Brain microvascular endothelial cell (primary cell): ENCODE measurements around the gene AZGP1.
"Not testable (repeated sequence)": the region's sequence is repeated elsewhere in the genome, so short reads cannot be mapped to it uniquely, and the experiment has no call there.

Experiments used
- DNase-seq: peaks from one replicate; pipeline ENCODE4 v3.0.0-alpha.2; 2020
- H3K27ac ChIP-seq: fragments of 250-450 bp; sonication (Bioruptor Pico); 2 replicates; pipeline ENCODE4 v1.5.1; 2020; ENCODE audit warnings: mild to moderate bottlenecking, moderate library complexity
- H3K27me3 ChIP-seq: fragments of 250-450 bp; sonication (Bioruptor Pico); replicated peaks from 2 replicates; pipeline ENCODE4 v1.5.1; 2020; ENCODE audit warnings: mild to moderate bottlenecking
- H3K36me3 ChIP-seq: fragments of 250-450 bp; sonication (Bioruptor Pico); replicated peaks from 2 replicates; pipeline ENCODE4 v1.5.1; 2020; ENCODE audit warnings: mild to moderate bottlenecking
- H3K4me3 ChIP-seq: 2 replicates; pipeline ENCODE4 v1.5.1; 2011; ENCODE audit warnings: low read depth, mild to moderate bottlenecking, control low read depth, low read length, moderate library complexity
- in situ Hi-C: cut with HindIII; loops from 2 replicates; pipeline ENCODE4 v1.10.0; 2017; ENCODE audit warnings: low sequenced_read_pairs, low pct_ligation_motif_present
- TF ChIP-seq, protein P1 (sequence below): IDR thresholded peaks from 2 replicates; pipeline ENCODE4 v1.5.1; 2011; ENCODE audit warnings: low read depth, mild to moderate bottlenecking, moderate library complexity, low read length, control low read depth, inconsistent platforms; ENCODE audit errors: missing control alignments

Gene AZGP1

DNA sequence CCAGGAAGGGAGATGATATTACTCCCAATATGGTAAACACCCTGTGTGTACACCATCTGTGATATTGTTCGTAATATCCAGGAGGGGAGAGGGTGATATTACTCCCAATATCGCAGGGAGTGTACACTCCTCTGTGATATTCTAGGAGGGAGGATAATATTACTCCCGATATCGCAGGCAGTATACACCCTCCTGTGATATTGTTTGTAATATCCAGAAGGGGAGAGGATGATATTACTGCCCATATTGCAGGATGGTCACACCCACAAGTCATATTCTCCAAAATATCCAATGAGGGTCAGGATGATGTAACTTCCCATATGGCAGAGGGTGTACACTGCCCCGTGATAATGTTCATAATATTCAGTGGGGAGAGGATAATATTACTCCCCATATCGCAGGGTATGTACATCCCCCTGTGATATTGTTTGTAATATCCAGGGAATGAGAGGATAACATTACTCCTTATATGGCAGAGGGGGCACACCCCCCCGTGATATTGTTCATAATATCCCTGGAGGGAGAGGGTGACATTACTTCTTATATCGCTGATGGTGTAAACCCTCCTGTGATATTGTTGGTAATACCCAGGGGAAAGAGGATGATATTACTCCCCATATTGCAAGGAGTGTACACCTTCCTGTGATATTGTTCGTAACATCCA lies 17.1 kb downstream of the AZGP1 start:
- no peaks in the 10 kb centered on the region for H3K27me3 ChIP-seq
- no peaks in the 10 kb centered on the region for H3K36me3 ChIP-seq
- TF ChIP-seq, protein P1, sequence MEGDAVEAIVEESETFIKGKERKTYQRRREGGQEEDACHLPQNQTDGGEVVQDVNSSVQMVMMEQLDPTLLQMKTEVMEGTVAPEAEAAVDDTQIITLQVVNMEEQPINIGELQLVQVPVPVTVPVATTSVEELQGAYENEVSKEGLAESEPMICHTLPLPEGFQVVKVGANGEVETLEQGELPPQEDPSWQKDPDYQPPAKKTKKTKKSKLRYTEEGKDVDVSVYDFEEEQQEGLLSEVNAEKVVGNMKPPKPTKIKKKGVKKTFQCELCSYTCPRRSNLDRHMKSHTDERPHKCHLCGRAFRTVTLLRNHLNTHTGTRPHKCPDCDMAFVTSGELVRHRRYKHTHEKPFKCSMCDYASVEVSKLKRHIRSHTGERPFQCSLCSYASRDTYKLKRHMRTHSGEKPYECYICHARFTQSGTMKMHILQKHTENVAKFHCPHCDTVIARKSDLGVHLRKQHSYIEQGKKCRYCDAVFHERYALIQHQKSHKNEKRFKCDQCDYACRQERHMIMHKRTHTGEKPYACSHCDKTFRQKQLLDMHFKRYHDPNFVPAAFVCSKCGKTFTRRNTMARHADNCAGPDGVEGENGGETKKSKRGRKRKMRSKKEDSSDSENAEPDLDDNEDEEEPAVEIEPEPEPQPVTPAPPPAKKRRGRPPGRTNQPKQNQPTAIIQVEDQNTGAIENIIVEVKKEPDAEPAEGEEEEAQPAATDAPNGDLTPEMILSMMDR, result no peak
- no peak for DNase-seq
- no peak overlapping the region for H3K27ac ChIP-seq
- in situ Hi-C loops, result no loop called here
- no peak overlapping the region for H3K4me3 ChIP-seq

DNA sequence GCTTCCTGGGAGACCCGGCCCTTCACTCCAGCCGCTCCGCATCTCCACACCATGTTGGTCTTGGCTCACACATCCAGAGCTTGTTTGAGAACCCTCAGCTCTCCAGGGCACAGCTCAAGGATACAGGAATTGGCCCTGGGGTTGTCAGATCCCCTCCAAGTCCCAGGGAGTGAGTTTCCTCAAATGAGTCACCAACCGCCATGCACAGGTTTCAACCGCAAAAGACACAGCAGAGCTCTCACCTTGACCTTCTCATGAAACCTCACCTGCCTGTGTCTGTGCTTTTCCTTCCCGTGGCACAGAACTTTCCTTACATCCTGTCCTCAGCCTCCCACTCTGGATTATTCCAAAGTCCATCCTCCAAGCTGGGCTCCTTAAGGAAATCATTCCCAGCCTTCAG lies 20.6 kb downstream of the AZGP1 start:
- no peak overlapping the region for H3K27ac ChIP-seq
- TF ChIP-seq, protein P1, result no peak
- no peak overlapping the region for H3K4me3 ChIP-seq
- no peaks in the 10 kb centered on the region for H3K27me3 ChIP-seq
- DNase-seq, result no peak
- in situ Hi-C loops, result no loop called here
- no peaks in the 10 kb centered on the region for H3K36me3 ChIP-seq

DNA sequence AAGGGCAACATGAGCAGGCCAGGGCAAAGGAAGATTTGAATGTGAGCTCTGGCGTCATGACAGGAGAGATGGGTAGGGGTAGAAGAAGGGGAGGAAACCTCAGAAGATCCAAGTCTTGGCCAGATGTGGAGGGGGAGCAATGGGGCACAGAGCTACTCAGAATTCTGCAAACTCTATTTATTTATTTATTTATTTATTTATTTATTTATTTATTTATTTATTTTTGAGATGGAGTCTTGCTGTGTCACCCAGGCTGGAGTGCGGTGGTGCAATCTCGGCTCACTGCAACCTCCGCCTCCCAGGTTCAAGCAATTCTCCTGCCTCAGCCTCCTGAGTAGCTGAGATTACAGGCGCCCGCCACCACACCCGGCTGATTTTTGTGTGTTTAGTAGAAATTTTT lies 21.2 kb downstream of the AZGP1 start:
- H3K27ac ChIP-seq, in situ Hi-C loops, H3K36me3 ChIP-seq, DNase-seq, H3K27me3 ChIP-seq, H3K4me3 ChIP-seq: not testable (repeated sequence)

DNA sequence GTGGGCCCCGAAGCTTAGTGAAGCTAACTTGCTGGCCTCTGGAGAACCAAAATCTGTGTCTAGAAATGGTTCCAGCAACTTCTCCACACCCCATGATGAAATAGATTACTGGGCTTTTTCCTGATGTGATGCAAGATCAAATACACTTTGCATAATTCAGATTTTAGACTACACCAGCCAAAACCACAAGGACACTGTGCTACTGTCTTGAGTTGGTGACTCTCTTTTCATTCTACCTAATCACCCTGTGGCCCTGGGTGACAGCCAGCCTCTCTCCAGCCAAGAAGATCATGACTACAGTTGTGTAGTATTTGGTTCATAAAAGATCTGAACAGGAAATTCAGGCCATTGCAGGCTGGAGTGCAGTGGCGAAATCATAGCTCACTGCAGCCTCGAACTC lies 22.2 kb downstream of the AZGP1 start:
- H3K27me3 ChIP-seq, result no peaks in the 10 kb centered on the region
- H3K27ac ChIP-seq, result no peak overlapping the region
- no peaks in the 10 kb centered on the region for H3K36me3 ChIP-seq
- DNase-seq, result no peak
- in situ Hi-C loops, result no loop called here
- H3K4me3 ChIP-seq, result no peak overlapping the region
- TF ChIP-seq, protein P1, result no peak

DNA sequence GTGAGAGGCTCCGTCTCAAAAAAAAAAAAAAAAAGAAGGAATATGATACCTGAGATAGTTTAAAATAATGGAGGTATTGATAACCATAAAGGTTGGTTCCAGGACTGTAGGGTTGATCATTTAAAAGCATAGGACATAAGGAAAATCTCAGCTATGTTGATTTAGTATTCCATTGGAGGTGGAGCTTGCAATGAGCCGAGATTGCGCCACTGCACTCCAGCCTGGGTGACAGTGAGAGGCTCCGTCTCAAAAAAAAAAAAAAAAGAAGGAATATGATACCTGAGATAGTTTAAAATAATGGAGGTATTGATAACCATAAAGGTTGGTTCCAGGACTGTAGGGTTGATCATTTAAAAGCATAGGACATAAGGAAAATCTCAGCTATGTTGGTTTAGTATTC lies 23.2 kb downstream of the AZGP1 start:
- H3K27ac ChIP-seq, in situ Hi-C loops, H3K36me3 ChIP-seq, DNase-seq, H3K4me3 ChIP-seq, H3K27me3 ChIP-seq: not testable (repeated sequence)

DNA sequence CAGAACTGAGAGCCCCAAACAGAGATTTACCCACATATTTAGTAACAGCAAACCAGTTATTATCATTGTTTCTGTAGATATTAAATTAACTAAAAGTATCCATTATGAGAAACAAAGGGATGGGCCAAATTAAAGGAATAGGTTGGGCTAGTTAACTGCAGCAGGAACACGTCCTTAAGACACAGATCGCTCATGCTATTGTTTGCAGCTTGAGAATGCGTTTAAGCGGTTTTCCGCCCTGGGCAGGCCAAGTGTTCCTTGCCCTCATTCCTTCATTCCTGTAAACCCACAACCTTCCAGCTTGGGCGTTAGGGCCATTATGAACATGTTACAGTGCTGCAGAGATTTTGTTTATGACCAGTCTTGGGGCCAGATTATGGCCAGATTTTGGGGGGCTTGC lies 25.0 kb downstream of the AZGP1 start:
- H3K36me3 ChIP-seq, result not testable (repeated sequence)

DNA sequence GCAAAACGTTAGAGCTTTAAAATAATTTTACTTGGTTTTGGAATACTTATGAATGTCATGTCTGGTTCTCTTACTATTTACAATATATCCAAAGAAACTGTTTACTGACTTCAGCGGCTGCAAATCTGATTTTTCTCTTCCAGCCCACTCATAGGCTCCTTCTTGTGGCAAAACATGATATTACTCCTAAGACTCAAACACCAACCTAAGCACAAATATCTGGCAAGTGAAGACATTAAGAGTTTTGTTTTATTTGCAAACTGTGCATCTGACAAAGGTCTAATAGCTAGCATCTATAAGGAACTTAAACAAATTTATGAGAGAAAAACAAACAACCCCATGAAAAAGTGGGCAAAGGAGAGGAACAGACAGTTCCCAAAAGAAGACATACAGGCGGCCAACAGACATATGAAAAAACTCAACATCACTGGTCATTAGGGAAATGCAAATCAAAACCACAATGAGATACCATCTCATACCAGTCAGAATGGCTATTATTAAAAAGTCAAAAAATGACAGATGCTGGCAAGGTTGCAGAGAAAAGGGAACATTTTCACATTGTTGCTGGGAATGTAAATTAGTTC lies 26.1 kb downstream of the AZGP1 start:
- in situ Hi-C loops, result no loop called here
- Histone ChIP-seq H3K36me3 (no peaks in the 10 kb centered on the region), H3K27me3 (no peaks in the 10 kb centered on the region), H3K4me3 (no peak overlapping the region), H3K27ac (no peak overlapping the region)
- no peak for DNase-seq
- TF ChIP-seq, protein P1, result peak; percentile 42

More for the DNA sequence above, 25.0 kb downstream of the AZGP1 start:
- H3K4me3 ChIP-seq, in situ Hi-C loops, H3K27me3 ChIP-seq, H3K27ac ChIP-seq, DNase-seq: not testable (repeated sequence)
